ENCODE results near the gene CHST13.

CHST13 gene

GRCh38 chr3:126525091-126525852, 1.3 kb downstream of the CHST13 start:
- H3K4me3 ChIP-seq (ENCODE audit: low read depth, low read length), result no peak overlapping the region
- no peak for TF ChIP-seq CTCF (IDR thresholded peaks at IDR 0.05; ENCODE audit: borderline replicate concordance, insufficient read depth, low read depth, low read length)

GRCh38 chr3:126525853-126526667, 2.1 kb downstream of the CHST13 start:
- TF ChIP-seq CTCF (IDR thresholded peaks at IDR 0.05; ENCODE audit: borderline replicate concordance, insufficient read depth, low read depth, low read length), result no peak
- H3K4me3 ChIP-seq (ENCODE audit: low read depth, low read length), result no peak overlapping the region

- no peak for TF ChIP-seq CTCF (IDR thresholded peaks at IDR 0.05; ENCODE audit: borderline replicate concordance, insufficient read depth, low read depth, low read length)
- no peak overlapping the region for H3K4me3 ChIP-seq (ENCODE audit: low read depth, low read length)
These were observed 2.7 kb downstream of the CHST13 start for GRCh38 chr3:126526668-126527005.

GRCh38 chr3:126527006-126527405, 3.1 kb downstream of the CHST13 start:
- no peak for TF ChIP-seq CTCF (IDR thresholded peaks at IDR 0.05; ENCODE audit: borderline replicate concordance, insufficient read depth, low read depth, low read length)
- H3K4me3 ChIP-seq (ENCODE audit: low read depth, low read length), result no peak overlapping the region

- H3K4me3 ChIP-seq (ENCODE audit: low read depth, low read length), result no peak overlapping the region
- TF ChIP-seq CTCF (IDR thresholded peaks at IDR 0.05; ENCODE audit: borderline replicate concordance, insufficient read depth, low read depth, low read length), result no peak
These were observed 3.7 kb downstream of the CHST13 start for GRCh38 chr3:126527455-126528211.

- no peak for TF ChIP-seq CTCF (IDR thresholded peaks at IDR 0.05; ENCODE audit: borderline replicate concordance, insufficient read depth, low read depth, low read length)
These were observed 4.5 kb downstream of the CHST13 start for GRCh38 chr3:126528419-126528799.

More at GRCh38 chr3:126528419-126528799, 4.5 kb downstream of the CHST13 start:
- no peak overlapping the region for H3K4me3 ChIP-seq (ENCODE audit: low read depth, low read length)
